PC-9 (cell line): ENCODE results near the gene MYO3B. TPM values are rescaled to one million over a fixed set of nuclear protein-coding genes. Genes with fewer than 3 reads are reported as not detected.

Source experiments
- BruUV-seq: library from RNA; stranded (reverse); fragments of 400-500 nt; replicated peaks from 2 replicates; lab custom pipeline; 2021; lab: Mats Ljungman, UMichigan
- CTCF ChIA-PET: fragments of 300-600 bp; sonication (Branson Sonifier 250); formaldehyde crosslinking; loops from one replicate; lab custom pipeline; 2022; ENCODE audit warnings: antibody characterized with exemption; lab: Charles Lee
- POLR2A ChIA-PET: fragments of 300-600 bp; sonication (Branson Sonifier 250); formaldehyde crosslinking; loops from one replicate; lab custom pipeline; 2022; ENCODE audit warnings: antibody characterized with exemption; ENCODE audit not compliant: unreplicated experiment; lab: Charles Lee
- DNase-seq, 2 experiments: peaks; one replicate each; pipeline versions ENCODE4 v3.0.0 to v3.0.0-alpha.2; 2015 to 2022; ENCODE audit warnings: mixed read lengths in 1 of 2
- H2AFZ ChIP-seq: fragments of 200-600 bp; sonication (generic); 2 replicates; pipeline ENCODE4 v1.8.1; 2017; ENCODE audit warnings: antibody characterized with exemption
- H3F3A ChIP-seq: fragments of 200-600 bp; sonication (generic); 2 replicates; pipeline ENCODE4 v1.8.1; 2017; ENCODE audit warnings: antibody characterized with exemption, mild to moderate bottlenecking, low read depth; ENCODE audit not compliant: insufficient read depth
- H3K27ac ChIP-seq: fragments of 200-600 bp; sonication (generic); 2 replicates; pipeline ENCODE4 v1.6.1; 2016; ENCODE audit warnings: mixed run types
- H3K27me3 ChIP-seq: fragments of 200-600 bp; sonication (generic); 2 replicates; pipeline ENCODE4 v1.6.1; 2016; ENCODE audit warnings: low read depth, mixed run types; ENCODE audit not compliant: insufficient read depth
- H3K36me3 ChIP-seq: fragments of 200-600 bp; sonication (generic); 2 replicates; pipeline ENCODE4 v1.6.1; 2016; ENCODE audit warnings: low read depth, mixed run types
- H3K4me1 ChIP-seq: fragments of 200-600 bp; sonication (generic); replicated peaks from 2 replicates; pipeline ENCODE4 v1.6.1; 2016; ENCODE audit warnings: mixed run types; ENCODE audit not compliant: insufficient read depth
- H3K4me2 ChIP-seq: fragments of 200-600 bp; sonication (generic); 2 replicates; pipeline ENCODE4 v1.6.1; 2017; ENCODE audit warnings: mixed run types
- H3K4me3 ChIP-seq: fragments of 200-600 bp; sonication (generic); 2 replicates; pipeline ENCODE4 v1.6.1; 2016; ENCODE audit warnings: mixed run types
- H3K79me2 ChIP-seq: fragments of 200-600 bp; sonication (generic); 2 replicates; pipeline ENCODE4 v1.6.1; 2017; ENCODE audit warnings: low read depth, mixed run types
- H3K9me2 ChIP-seq: fragments of 200-600 bp; sonication (generic); 2 replicates; pipeline ENCODE4 v1.8.1; 2017; ENCODE audit warnings: mild to moderate bottlenecking; ENCODE audit not compliant: insufficient read depth
- H3K9me3 ChIP-seq: fragments of 200-600 bp; sonication (generic); 2 replicates; pipeline ENCODE4 v1.8.1; 2016; ENCODE audit warnings: low read depth; ENCODE audit not compliant: insufficient read depth
- H4K20me1 ChIP-seq: fragments of 200-600 bp; sonication (generic); 2 replicates; pipeline ENCODE4 v1.8.1; 2017; ENCODE audit not compliant: insufficient read depth
- EZH2 ChIP-seq: fragments of 200-600 bp; sonication (generic); IDR thresholded peaks from 2 replicates; pipeline ENCODE4 v1.8.0; 2017; ENCODE audit warnings: antibody characterized with exemption, low read depth
- intact Hi-C: fragments of 100-400 bp; cut with micrococcal nuclease; formaldehyde crosslinking; loops from one replicate; pipeline ENCODE4 v1.10.0; 2022; ENCODE audit not compliant: unreplicated experiment
- total RNA-seq: library from RNA; stranded (reverse); gene quantifications from 2 replicates; pipeline ENCODE4 v1.2.3, GENCODE V29; 2021
- TF ChIP-seq, protein P1 (sequence below): fragments of 200-600 bp; sonication (generic); conservative IDR thresholded peaks from 2 replicates; pipeline ENCODE4 v1.6.1; 2017; ENCODE audit warnings: mixed run types, antibody characterized with exemption, mild to moderate bottlenecking, moderate library complexity

The MYO3B gene
- total RNA-seq, 1 experiment from 2014 or later: 5.3 TPM

DNA sequence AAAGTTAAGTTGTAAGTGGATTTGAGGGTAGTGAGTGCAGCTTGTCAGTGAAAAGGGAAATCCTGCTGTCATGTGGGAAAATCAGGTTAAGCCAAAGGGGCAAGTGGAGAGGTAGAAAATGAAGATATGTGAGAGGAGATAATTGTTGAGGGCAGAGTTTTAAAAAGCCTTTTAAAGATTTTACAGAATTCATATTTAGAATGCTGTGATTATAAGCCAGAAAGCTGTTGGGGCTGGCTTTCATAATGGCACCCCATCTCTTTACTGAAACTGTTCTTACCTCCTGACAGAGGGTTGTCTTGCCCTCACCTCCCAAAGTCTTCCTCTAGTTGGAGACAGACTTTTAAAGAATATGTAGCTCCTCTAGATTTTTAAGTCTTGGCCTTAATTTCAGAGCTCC, 86.9 kb downstream of the MYO3B start:
- Histone ChIP-seq H3K36me3 (no peaks in the 10 kb centered on the region), H3K4me1 (no peaks in the 10 kb centered on the region), H3K27me3 (no peaks in the 10 kb centered on the region), H3K27ac (no peak overlapping the region), H4K20me1 (no peaks in the 10 kb centered on the region), H3K9me3 (0 out of 2 replicates have a peak, but pooled peaks cover 3% of the 10 kb centered on the region), H3K4me3 (no peak overlapping the region), H3K9me2 (no peaks in the 10 kb centered on the region), H3K4me2 (no peak overlapping the region), H3F3A (no peaks in the 10 kb centered on the region), H3K79me2 (no peaks in the 10 kb centered on the region), H2AFZ (no peak overlapping the region)
- no peak for TF ChIP-seq EZH2
- TF ChIP-seq, protein P1, sequence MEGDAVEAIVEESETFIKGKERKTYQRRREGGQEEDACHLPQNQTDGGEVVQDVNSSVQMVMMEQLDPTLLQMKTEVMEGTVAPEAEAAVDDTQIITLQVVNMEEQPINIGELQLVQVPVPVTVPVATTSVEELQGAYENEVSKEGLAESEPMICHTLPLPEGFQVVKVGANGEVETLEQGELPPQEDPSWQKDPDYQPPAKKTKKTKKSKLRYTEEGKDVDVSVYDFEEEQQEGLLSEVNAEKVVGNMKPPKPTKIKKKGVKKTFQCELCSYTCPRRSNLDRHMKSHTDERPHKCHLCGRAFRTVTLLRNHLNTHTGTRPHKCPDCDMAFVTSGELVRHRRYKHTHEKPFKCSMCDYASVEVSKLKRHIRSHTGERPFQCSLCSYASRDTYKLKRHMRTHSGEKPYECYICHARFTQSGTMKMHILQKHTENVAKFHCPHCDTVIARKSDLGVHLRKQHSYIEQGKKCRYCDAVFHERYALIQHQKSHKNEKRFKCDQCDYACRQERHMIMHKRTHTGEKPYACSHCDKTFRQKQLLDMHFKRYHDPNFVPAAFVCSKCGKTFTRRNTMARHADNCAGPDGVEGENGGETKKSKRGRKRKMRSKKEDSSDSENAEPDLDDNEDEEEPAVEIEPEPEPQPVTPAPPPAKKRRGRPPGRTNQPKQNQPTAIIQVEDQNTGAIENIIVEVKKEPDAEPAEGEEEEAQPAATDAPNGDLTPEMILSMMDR: no peak
- intact Hi-C loops: no loop called here
- CTCF ChIA-PET: no interaction called here
- BruUV-seq: no TSS peak
- no peak for DNase-seq
- POLR2A ChIA-PET: no interaction called here

DNA sequence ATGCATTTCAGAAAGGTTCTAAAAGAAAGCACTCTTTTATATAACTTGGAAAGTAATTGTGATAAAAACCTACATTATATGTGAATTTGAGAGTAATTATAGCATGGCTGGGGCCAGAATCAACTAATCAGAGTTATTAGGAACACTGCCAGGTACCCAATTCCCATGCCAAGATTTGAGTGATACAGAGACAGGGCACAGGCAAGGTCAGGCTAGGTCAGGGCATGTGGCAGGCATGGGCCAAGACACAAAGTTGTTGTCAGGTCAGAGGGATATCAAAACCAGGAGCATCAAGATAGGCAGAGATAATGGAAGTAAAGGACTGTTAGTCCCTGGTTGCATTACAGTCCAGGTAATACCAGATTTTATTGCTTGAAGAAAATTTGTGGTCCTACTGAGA, 87.4 kb downstream of the MYO3B start:
- H3K9me2 ChIP-seq: no peaks in the 10 kb centered on the region
- no peak overlapping the region for H3K27ac ChIP-seq
- H3K9me3 ChIP-seq: 0 out of 2 replicates have a peak, but pooled peaks cover 3% of the 10 kb centered on the region
- BruUV-seq: no TSS peak
- intact Hi-C loops: no loop called here
- POLR2A ChIA-PET: no interaction called here
- no peak overlapping the region for H2AFZ ChIP-seq
- no peak for TF ChIP-seq EZH2
- TF ChIP-seq, protein P1: no peak
- no peaks in the 10 kb centered on the region for H3K79me2 ChIP-seq
- no peaks in the 10 kb centered on the region for H3K36me3 ChIP-seq
- no peak for DNase-seq
- no peaks in the 10 kb centered on the region for H3K27me3 ChIP-seq
- H3K4me1 ChIP-seq: no peaks in the 10 kb centered on the region
- H3K4me2 ChIP-seq: no peak overlapping the region
- CTCF ChIA-PET: no interaction called here
- no peaks in the 10 kb centered on the region for H3F3A ChIP-seq
- H4K20me1 ChIP-seq: no peaks in the 10 kb centered on the region
- H3K4me3 ChIP-seq: no peak overlapping the region

DNA sequence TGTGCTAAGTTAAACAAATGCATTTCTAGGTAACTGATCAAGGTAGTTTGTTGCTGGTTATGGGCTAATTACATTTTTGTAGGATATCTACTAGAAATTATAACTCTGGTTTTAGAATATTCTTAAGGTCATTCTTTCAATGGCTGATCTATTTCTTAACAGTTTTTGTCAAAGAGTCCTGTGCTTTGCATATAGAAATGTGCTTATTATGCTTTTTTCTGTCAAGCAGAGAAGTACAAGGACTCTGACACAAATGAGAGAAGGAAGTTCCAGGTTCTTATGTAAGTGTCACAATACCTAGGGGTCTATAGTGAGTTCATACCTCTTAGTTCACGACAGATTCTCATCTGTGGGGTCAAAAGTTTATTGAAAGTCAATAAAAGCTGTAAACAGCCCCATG, 88.4 kb downstream of the MYO3B start:
- no peaks in the 10 kb centered on the region for H3K79me2 ChIP-seq
- H3K9me2 ChIP-seq: no peaks in the 10 kb centered on the region
- no peak overlapping the region for H3K27ac ChIP-seq
- BruUV-seq: no TSS peak
- H3K4me1 ChIP-seq: no peaks in the 10 kb centered on the region
- DNase-seq: no peak
- no peak overlapping the region for H3K4me2 ChIP-seq
- H2AFZ ChIP-seq: no peak overlapping the region
- intact Hi-C loops: no loop called here
- POLR2A ChIA-PET: no interaction called here
- no peaks in the 10 kb centered on the region for H3K27me3 ChIP-seq
- H3K4me3 ChIP-seq: no peak overlapping the region
- H4K20me1 ChIP-seq: no peaks in the 10 kb centered on the region
- no peaks in the 10 kb centered on the region for H3F3A ChIP-seq
- CTCF ChIA-PET: interaction anchor here (0.6 kb wide), 1 partner anchor 211 kb away, joined by 3 read pairs; no protein-coding TSS in a partner anchor
- 0 out of 2 replicates have a peak, but pooled peaks cover 3% of the 10 kb centered on the region for H3K9me3 ChIP-seq
- H3K36me3 ChIP-seq: no peaks in the 10 kb centered on the region
- TF ChIP-seq EZH2: no peak
- TF ChIP-seq, protein P1: no peak
